Neural progenitor cell (in vitro differentiated cells): Measurements from ENCODE around the gene KBTBD6.

ENCODE experiments used
- CTCF ChIP-seq: fragments of 200-600 bp; sonication (generic); IDR thresholded peaks from 2 replicates; pipeline ENCODE4 v1.5.1; 2017; ENCODE audit warnings: antibody characterized with exemption, mild to moderate bottlenecking
- EZH2phosphoT487 ChIP-seq: fragments of 200-600 bp; sonication (generic); IDR thresholded peaks from 2 replicates; pipeline ENCODE4 v1.6.1; 2017; ENCODE audit warnings: antibody characterized with exemption

- TF ChIP-seq CTCF (no peak), EZH2phosphoT487 (no peak)
Measured at GRCh38 chr13:41177616-41178015, 45.0 kb upstream of the KBTBD6 start.
